Posterior vena cava (tissue), 2 donors: Measurements from ENCODE around the gene MAPK7. TPM values are rescaled to one million over a fixed set of nuclear protein-coding genes. Genes with fewer than 3 reads are reported as not detected.

ENCODE experiments used
- DNase-seq: peaks from one replicate; pipeline ENCODE4 v3.0.0-alpha.2; 2020; ENCODE audit warnings: low spot score
- intact Hi-C, 2 donors: fragments of 100-400 bp; cut with DNase I; formaldehyde crosslinking; loops; one replicate each; pipeline versions ENCODE4 v1.14.1 to v1.14.2; 2022 to 2023
- total RNA-seq, 2 donors: library from RNA; stranded (reverse); fragmentation: NEBNext Ultra II Directional; extraction: Animal tissue kit (Norgen Biotek cat#: 25700); gene quantifications; one replicate each; pipeline ENCODE4 v1.2.1, GENCODE V29; 2021
- donor health status: DM: yes; HTN: yes; CAD: no.
- donor health status: DM: yes; HTN: yes; CAD: no.

MAPK7 gene
- total RNA-seq, 2 donors from 2014 or later = 28.8 to 29.2 TPM

DNA sequence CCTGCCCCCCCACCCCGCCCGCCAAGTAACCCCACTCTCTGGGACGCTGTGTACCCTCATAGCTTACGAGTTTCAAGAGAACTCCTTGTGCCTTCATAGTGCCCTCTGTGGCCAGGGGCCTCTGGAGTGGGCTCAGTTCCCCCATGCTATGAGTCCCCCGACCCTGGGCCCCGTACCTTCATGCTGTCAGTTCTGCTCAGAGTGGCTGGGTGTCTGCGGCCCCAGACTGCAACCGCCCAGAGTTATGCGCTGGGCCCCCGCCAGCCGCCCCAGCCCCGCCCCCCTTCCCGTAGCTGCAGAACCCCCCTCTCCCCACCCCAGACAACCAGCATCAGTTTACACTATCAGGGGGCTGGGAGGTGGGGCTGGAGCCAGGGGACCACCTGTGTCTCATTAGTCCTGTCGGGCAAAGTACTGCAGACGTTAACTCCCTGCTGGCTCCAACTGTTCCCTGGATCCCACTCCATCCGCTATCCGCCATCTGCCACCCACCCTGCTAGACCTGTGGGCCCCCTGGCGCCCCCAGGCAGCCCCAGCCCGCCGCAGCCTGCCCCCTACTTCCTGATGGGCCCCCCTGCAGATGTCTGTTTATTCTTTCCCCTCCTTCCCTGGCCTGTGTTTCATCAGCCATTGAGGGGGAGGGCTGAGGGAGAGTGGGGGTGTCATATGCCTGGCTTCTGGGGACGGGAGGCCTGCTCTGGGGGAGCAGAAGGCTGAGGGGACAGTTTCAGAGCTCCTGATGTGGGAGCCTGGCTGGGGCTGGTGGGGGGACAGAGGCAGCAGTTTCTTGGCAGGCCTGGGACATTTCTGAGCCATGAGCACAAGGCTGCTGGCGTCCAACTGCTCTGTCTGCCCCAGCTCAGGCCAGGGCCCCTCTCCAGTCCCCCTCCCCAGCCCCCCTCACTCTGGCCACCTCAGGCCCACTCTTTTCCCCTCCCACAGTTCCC, 8.9 kb downstream of the MAPK7 start, which contains the start of gene MFAP4:
MFAP4 (minus strand) TSS at position 217 of the 947 bp plus-strand sequence; CDS start at position 182, 35 bp downstream.
- DNase-seq = peak; percentile 93
- intact Hi-C loops = no loop called here

DNA sequence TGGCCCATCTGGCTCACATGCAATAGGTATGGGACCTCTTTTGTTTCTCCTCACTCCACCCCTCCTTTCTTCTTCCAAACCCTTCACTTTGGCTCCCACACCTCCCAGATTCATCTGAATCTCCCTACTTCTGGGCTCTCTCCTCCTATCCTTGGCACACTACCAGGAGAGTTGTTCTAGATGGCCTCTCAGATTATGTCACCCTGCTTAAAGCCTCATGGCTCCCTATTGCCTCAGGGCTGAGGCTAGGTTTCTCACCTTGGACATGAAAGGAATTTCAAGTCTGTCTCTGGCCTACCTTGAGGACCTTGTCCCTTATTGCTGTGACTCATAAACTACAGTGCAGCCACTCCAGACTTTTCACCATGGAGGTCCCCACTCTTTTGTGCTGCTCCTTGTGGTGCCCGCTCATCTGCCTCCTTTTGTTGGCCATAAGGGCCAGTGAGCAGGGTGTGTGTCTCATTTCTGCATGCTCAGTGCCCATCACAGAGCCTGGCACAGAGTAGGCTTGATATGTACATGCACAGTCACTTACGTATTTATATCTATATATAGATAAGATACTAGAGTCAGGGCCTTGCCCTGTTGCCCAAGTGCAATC, 9.7 kb downstream of the MAPK7 start:
- intact Hi-C loops = loop anchor here in 1 of 2 donors (1.0 kb wide), 1 partner anchor 42 kb away; no protein-coding TSS in a partner anchor

DNA sequence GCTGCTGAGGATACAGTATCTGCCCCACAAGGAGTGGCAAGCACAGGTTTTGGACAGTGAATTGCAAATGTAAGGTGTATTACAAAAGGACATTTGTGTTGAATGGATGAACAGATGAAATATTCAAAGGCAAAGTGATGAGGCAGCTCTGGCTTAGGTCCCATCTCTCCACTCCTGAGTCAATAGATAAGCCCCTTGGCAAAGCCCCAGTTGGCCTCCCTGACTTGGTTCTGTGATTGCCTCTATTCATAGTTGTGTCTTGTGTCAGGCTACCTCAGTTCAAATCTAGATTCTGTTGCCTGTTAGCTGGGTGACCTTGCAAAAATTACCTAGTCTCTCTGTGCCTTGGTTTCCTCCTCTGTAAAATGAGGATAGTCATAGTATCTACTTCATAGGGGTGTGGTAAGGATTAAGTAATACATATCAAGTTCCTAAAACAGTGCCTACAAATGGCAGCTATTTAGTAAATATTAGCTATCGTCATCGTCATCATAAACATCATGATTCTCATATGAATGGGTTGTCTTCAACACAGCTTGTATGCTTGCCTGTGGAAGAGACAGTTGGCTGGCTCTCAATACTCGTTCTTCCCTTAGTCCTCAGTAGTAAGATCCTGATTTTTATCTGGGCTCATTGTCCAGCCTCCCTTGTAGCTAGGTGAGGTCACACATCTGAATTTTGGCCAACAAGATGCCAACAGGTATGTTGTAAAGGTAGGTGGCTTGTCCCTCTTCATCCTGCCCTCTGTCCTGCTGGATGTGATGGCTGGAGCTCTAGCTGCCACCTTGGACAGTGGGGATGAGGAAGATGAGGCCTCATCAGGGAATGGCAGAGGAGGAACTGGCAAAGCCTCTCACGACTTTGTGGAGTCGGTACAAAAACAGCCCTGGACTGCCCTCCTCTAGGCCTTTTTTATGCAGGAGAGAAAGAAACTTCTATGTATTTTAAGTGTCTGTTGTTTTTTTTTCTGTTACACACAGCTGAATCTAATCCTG, 10.8 kb downstream of the MAPK7 start:
- intact Hi-C loops = loop anchor here in 1 of 2 donors (1.0 kb wide), 1 partner anchor 43 kb away; no protein-coding TSS in a partner anchor
- peak; percentile 66 for DNase-seq

More for the DNA sequence above, 9.7 kb downstream of the MAPK7 start:
- peak; percentile 80 for DNase-seq

DNA sequence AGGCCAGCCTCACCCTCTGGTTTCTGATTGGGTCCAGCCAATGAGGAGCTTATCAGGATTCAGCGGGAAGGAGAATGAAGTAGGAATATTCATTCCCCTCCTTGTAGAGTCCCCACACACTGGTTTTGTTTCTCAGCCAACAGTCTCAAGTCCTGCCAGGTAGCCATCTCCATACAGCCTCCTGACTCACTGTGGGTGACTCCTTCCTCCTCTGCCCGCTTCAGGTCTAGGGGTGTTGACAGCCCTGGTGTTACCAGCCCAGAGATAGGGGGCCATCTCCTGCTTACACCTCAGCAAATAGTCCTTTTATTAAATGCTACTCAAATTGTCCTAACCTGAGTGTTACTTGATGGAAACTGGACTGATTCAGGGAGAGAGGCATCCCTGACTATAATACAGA, 12.7 kb downstream of the MAPK7 start:
- intact Hi-C loops = no loop called here
- DNase-seq = peak; percentile 25

DNA sequence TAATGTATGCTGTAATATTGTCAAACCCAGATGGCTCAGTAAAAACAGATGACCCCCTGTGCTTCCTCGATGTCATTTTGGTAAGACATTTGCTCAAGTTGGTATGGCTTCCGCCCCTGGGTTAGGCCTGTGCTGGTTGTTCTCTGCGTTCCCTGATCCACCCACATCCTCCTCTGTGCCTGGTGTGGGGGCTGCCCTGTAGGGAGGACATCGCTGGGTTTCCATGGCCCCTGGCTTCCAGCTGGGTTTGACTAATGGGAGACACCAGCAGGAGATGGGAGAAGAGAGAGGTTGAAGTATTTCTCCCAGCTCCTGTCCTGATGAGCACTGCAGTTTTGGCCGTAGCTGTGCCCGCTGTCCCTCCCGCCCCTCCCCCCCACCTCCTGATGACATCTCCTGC, 13.1 kb downstream of the MAPK7 start:
- intact Hi-C loops = no loop called here
- peak; percentile 38 for DNase-seq

DNA sequence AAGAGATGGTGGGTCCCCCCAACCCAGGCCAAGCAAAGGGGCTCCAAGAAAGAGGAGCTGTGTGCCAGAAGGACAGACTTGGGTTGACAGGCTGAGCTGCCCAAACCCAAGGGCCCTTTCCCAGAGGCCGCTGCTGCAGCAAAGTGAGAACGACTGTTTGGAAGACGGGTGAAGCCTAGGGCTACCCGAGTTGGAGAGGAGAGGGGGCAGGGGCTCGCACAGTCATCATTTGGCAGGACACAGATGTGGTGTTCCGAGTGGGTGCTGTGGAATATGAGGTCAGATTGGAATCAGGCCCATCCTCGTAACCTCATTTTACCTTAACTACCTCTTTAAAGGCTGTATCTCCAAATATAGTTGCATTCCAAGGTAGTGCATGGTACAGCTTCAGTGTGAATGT, 14.0 kb downstream of the MAPK7 start:
- peak; percentile 36 for DNase-seq
- intact Hi-C loops = loop anchor here in 1 of 2 donors (2.0 kb wide), 1 partner anchor 18 kb away; the partner anchor contains the start of gene RNF112

DNA sequence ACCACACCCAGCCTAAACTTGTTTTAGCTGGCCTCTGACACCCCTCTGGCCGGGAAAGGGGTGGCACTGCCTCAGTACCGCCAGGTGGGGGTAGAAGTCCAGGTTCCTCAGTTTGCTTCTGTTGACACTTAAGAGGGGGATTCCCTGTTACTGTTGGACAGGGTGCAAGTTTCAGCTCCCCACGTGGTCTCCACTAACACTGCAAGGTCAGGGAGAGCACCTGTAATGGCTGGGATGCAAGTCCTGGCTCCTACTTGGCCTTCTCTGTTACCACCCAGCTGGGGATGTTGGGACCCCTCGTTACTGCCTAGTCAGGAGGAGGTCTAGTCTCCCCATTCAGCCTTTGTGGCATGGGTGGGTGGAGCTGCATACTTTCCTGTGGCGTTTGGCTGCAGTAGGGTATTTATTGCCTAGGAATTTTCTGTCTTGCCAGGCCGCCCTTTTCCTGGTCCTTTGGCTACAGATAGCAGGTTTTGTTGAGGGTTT, 19.3 kb downstream of the MAPK7 start:
- intact Hi-C loops = no loop called here

DNA sequence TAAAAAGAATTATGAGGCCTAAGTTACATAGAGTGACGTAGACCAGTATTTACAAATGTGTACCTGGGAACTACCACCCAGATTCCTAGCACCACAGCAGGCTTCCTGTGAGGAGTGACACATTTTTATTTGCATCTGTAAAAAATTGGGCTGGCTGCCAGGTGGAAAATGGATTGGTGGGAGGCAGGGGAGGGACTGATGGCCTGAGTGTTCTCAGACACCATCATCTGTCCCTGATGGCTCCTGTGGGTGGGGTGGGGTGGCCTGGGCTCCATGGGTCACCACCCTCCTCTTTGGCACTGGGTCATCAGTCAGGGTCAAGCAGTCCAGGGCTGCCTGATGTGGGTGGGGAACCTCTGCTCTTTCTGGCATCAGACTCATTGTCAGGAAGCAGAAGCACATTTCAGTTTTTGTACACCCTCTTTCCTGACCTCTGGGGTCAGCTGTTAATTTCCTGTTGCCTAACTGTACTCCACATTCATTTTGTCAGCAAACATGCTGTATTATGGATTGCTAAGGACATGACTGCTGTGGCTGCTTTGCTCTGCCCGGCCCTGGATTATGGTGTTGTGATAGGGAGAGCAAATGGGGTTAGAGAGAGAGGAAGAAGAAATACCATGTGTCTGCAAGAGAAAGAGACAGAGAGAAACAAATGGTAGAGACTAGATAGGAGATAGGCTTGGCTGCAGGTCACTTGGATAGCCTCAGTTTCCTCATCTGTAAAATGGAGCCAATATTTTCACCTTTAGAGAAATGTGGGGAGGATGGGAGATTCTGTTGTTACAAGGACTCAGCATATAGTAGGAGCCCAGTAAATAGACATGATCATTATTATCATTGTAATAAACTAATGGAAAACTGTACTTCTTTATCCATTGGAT, 20.2 kb downstream of the MAPK7 start:
- intact Hi-C loops = no loop called here

More for the DNA sequence above, 19.3 kb downstream of the MAPK7 start:
- peak; percentile 23 for DNase-seq

DNA sequence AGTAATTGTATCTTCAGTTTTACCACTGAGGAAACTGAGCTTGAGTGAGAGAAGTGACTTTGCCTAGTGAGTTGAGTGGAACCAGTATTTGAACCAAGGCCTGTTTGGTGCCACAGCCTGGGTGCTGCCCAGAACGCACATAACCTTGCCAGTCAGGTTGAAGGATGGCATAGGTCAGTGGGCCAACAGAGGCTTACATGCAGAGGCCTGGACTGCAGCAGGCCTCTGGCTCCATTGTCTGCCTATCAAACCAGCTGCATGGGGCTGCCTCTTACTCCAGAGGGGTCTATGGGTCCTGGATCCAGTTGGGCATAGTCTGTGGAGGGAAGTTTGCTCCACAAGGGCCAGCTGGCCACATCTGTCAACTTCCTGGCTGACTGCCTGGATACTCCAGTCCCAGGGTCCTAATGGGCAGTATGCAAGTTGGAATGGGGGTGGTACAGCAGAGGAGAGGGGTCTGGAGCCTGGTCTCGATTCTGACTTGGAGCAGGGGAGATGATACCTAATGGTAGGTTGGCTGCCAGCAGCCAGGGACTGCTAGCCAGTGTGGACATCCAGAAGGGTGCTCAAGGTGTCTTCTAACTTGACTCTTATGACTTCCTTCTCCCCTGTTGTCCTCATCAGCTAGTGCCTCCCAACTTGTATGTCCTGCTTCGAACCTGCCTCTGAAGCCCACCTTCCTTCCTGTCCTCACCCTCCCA, 21.6 kb downstream of the MAPK7 start:
- DNase-seq = peak; percentile 44
- intact Hi-C loops = no loop called here

More for the DNA sequence above, 20.2 kb downstream of the MAPK7 start:
- peak; percentile 89 for DNase-seq

DNA sequence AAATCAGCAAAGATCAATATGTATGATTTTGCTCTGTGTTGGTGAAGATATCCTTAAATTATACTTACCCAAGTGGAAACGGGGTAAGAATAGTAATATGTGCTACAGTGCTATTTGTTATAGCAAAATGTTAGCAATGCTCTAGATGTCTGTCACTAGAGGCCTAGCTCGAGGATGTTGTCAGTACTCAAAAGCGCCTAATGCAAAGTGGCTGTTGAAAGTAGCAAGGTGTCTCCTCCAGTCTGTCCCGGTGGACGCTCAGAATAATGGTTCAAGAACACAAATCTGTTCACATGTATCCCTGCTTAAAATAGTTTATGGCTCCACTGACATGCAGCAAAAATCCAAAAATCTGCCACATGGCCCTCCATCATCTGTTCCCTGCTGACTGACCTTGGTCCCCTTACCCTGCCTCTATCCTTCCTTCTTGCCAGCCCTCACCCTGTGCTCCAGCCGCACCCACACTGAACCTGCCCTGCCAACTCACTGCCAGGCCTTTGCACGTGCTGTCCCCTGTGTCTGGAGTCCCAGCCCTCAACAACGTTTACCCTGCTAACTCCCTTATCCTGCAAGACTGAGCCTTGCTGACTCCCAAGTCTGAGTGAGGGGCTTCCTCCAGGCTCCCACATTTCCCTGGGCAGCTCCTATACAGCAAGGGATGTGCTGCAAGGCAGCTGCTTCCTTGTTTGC, 23.2 kb downstream of the MAPK7 start:
- intact Hi-C loops = no loop called here
- no peak for DNase-seq

DNA sequence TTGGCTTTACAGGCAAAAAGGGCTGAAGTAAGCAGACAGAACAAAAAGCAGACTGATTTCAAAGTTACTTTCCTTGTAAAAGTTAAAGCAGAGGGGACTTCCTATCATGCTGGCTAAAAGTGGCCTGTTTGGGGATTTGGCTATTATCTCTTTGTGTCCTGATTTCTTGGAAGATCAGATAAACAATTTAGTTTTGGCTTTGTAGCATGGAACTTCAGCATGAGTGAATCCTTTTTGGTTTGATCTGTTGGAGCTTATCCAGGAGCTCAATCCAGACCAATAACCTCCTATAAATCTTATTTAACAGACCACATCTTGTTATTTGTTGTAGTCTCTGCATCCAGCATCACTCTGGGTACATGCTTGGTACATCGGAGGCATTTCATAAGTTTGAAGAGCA, 23.9 kb downstream of the MAPK7 start:
- no peak for DNase-seq
- intact Hi-C loops = no loop called here

DNA sequence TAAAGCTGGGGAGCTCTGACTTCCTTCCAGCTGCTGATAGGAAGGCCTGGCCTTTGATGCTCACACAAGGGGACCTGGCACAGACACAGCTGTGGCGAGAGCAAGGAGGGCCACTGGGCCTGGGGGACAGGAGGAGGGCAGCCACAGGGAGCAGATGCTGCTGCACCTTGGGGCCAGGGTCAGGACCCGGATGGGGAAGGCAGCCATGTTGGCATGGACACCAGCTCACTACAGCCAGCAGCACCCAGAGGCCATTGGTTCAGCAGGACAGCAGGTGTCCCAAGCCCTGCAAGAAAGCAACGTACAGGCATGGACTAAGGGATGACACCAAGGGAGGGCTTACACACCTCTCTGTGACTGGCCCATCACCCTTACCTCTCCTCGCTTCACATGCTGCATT, 24.7 kb downstream of the MAPK7 start:
- intact Hi-C loops = no loop called here
- no peak for DNase-seq

DNA sequence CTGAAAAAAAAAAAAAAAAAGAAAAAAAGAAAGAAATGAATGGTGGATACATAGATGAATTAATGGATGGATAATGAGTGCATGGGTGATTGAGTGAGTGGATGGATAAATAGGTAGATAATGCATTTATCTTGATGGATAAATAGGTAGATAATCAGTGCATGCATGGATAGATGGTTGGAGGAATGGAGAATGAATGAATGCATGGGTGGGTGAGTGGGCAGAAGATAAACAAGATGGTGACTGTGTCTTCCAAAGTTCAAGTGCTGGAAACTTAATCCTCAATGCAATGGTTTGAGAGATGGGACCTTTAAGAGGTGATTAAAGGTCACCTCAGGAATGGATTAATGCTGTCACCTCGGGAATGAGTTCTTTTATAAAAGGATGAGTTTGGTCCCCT, 26.0 kb downstream of the MAPK7 start:
- intact Hi-C loops = no loop called here
- no peak for DNase-seq

DNA sequence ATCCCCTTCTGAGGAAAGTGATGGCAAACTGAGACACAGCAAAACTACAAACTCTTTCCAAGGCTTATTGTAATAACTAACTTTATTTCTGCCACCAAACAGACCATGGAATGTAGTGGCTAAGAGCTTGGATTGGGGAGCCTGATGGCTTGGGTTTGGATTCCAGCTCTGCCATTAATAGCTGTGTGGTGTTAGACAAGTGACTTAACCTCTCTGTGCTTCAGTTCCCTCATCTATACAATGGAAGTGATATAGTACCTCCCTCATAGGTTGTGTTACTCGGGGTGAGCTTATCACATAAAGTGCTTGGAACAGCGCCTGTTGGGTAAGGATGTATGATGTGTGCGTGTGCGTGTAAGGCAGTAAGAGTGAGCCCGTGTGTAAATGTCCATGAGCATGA, 26.8 kb downstream of the MAPK7 start:
- intact Hi-C loops = no loop called here
- DNase-seq = no peak

DNA sequence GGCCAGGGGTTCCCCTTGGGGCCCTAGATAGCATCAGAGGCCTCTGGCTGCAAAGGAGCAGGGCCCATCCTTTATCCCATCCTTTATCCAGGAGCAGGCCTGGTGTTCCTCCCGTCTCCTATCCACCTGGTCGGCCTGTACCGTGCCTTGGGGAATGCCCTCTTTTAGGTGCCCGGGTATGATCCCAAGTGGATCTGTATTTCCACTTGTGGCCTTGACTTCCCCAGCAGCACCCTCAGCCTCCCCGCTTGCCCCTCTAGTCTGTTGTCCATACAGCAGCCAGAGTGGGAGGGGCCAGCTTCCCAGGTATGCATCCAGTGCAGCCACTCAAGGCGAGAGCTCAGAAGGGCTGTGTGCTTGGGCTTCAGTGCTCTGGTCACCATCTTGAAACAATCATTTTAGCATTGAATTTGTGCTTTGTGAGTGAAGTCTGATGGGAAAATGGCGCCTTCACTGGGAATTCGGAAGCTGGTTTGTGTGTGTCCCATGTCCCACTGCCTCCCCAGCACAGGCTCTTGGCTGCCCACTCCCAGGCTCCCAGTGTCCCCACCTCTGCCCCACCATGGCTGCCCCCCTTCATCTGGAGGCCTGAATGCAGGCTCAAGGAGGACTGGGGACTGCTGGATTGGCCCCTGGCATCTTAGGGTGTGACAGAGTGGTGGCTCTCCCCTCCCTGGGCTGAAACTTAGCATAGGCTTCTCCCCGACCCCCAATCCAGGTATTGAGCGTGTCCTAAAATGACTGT, 29.5 kb downstream of the MAPK7 start:
- intact Hi-C loops = no loop called here
- DNase-seq = no peak

DNA sequence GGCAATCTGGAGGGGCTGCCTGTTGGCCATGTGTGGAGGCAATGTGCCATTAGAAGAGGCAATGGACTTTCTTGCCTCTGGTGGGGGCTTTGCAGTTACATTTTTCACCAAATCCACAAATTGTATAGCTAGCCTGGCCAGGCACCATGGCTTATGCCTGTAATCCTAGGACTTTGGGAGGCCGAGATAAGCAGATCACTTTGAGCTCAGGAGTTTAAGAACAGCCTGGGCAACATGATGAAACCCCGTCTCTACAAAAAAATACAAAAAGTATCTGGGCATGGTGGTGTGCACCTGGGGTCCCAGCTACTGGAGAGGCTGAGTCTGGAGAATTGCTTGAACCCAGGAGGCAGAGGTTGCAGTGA, 30.0 kb downstream of the MAPK7 start:
- intact Hi-C loops = no loop called here
- DNase-seq = no peak
